Omental fat pad (tissue), 4 donors: ENCODE results near the gene SND1. TPM values are rescaled to one million over a fixed set of nuclear protein-coding genes. Genes with fewer than 3 reads are reported as not detected.

Experiments
- ATAC-seq: fragments of 150-250 bp; one replicate; pipeline ENCODE4 v1.9.1; 2016; ENCODE audit warnings: mild to moderate bottlenecking, moderate library complexity; ENCODE audit not compliant: low FRiP score
- DNase-seq: peaks from one replicate; pipeline ENCODE4 v3.0.0-alpha.2; 2019; ENCODE audit warnings: low spot score
- total RNA-seq, 4 donors: library from RNA; depleted of rRNA; stranded (reverse); fragments of >200 nt; gene quantifications; one replicate each; pipeline ENCODE4 v1.1.0, GENCODE V29; 2016
- TF ChIP-seq, protein P1 (sequence below), 3 donors: fragments of 450-650 bp; IDR thresholded peaks; one replicate each; pipeline ENCODE4 v1.5.1; 2016 to 2017; ENCODE audit warnings: antibody characterized with exemption in 3 of 3, mild to moderate bottlenecking in 3 of 3, moderate library complexity in 2 of 3

SND1 gene
- total RNA-seq, 4 donors from 2014 or later = 90.8 to 140 (median 125) TPM

DNA sequence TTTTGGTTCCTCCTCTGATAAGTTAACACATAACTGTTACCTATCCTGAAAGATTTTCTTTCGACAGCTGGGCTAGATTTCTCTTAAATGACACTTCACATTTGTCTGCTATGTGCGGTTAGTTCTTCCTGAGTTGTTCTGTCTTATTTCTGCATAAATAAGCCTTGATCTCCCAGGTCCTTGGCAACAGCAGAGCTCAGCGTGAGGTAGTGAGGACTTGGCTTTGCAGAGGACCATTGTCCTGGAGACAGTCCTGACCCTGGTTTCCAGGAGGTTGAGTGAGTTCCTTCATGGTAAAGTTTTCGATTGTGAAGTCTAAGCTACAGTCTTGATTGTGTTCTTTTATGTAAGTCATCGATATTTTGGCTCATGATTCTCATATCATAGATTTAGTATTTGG, 23.7 kb downstream of the SND1 start:
- TF ChIP-seq, protein P1, sequence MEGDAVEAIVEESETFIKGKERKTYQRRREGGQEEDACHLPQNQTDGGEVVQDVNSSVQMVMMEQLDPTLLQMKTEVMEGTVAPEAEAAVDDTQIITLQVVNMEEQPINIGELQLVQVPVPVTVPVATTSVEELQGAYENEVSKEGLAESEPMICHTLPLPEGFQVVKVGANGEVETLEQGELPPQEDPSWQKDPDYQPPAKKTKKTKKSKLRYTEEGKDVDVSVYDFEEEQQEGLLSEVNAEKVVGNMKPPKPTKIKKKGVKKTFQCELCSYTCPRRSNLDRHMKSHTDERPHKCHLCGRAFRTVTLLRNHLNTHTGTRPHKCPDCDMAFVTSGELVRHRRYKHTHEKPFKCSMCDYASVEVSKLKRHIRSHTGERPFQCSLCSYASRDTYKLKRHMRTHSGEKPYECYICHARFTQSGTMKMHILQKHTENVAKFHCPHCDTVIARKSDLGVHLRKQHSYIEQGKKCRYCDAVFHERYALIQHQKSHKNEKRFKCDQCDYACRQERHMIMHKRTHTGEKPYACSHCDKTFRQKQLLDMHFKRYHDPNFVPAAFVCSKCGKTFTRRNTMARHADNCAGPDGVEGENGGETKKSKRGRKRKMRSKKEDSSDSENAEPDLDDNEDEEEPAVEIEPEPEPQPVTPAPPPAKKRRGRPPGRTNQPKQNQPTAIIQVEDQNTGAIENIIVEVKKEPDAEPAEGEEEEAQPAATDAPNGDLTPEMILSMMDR (IDR thresholded peaks at IDR 0.05) = no peak
- DNase-seq (no peak), ATAC-seq (no peak)

DNA sequence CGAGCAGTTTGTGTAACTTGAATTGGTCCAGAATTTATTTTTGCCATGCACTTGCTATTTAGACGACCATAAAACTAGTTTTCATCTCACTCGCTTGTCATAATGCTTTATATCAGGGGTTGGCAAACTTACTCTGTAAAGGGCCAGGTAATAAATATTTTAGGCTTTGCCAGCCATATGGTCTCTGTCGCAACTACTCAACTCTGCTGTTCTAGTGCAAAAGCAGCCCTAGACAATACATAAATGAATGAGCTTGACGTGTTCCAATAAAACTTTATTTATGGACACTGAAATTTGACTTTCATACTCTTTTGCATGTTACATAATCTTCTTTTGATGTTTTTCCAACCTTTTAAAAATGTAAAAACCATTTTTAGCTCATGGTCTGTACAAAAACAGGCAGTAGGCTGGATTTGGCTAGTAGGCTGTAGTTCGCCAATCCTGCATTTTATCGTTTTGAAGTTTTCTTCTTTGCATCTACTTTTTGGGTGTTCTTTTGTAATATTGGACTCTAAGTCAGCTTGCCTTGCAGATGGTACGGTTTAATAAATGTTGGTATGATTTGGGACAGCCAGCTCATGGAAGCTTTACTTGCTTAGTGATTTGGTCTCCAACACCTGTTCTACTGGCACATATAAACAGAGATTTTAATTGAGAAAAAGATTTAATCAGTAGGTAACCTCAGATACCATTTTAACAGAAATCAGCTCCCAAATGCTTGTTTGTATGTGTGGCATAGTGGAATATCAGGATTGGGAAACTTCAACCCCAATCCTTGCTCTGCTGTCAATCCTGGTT, 25.6 kb downstream of the SND1 start:
- TF ChIP-seq, protein P1 (IDR thresholded peaks at IDR 0.05) = no peak
- DNase-seq = no peak

DNA sequence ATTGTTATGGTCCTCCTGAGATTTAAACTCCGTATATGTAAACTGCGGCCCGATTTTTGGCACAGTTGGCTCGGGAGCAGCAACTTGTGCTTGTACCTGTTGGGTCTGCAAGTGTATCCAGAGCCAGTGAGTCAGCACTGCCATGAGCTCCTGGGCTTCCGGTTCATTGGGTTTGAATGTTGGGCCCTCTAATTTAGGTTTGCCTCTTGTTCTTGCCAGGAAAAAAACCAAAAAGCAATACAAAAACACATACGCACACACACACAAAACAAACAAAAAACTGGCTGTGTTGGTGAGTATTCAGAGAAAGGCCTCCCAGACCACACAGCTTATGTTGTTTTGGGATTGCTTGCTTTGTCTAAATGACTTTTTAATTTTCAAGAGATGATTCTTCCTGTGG, 26.3 kb downstream of the SND1 start:
- no peak for DNase-seq
- ATAC-seq = no peak
- TF ChIP-seq, protein P1 (IDR thresholded peaks at IDR 0.05) = no peak

More for the DNA sequence above, 25.6 kb downstream of the SND1 start:
- no peak for ATAC-seq

DNA sequence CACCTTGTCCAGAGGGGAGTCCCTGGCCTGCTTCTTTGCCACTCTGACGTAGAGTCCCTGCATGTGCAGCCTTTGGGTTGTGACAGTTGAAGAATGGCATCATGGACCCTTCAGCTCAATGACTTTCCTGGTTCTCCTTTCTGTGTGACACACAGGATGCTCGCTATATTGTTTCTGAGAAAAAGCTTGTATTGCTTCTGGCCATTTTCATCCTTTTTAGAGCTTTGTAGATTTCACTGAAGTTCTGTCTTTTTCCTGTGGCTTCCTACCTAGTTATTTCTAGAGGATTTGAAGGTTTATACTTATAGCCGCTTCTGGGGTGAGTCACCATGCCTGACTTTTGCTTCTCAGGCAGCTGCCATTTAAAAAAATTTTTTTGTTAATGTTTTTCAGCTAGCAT, 27.0 kb downstream of the SND1 start:
- ATAC-seq (no peak), DNase-seq (no peak)
- TF ChIP-seq, protein P1 (IDR thresholded peaks at IDR 0.05) = no peak

DNA sequence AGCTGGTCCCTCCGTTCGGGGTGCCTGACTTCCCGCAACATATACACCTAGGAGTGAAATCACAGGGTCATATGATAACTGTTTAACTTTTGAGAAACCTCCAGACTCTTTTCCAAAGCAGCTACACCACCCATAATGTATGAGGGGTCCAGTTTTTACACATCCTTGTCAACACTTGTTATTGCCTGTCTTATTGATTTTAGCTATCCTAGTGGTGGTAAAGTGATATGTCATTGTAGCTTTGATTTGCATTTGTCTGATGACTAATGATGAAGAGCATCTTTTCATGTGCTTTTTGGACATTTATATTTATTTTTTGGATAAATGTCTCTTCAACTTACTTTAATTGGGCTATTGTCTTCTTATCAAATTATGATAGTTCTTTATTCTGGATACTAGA, 29.0 kb downstream of the SND1 start:
- DNase-seq (no peak), ATAC-seq (no peak)
- TF ChIP-seq, protein P1 (IDR thresholded peaks at IDR 0.05) = no peak

DNA sequence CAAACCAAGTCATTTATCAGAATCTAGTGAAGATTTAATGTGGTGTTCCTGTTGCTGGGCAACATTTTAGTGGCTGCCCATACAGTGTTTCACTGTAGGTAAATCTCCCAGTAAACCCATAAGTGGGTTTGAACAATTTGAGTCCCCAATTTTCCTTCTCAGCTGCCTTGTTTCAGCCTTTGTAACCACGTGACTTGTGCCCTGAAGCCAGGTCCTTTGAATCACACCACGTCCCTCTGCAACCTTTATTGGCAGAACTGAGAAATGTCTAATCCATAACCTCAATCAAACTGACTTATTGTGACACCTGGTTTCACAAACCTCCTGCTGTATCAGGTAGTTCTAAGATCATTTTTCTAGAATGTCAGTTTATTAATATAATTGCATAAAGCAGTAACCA, 30.1 kb downstream of the SND1 start:
- DNase-seq = no peak
- ATAC-seq = no peak
- TF ChIP-seq, protein P1 (IDR thresholded peaks at IDR 0.05) = no peak
